ENCODE data around the gene AHI1. TPM values are rescaled to one million over a fixed set of nuclear protein-coding genes. Genes with fewer than 3 reads are reported as not detected.
"Not testable (repeated sequence)": the region's sequence is repeated elsewhere in the genome, so short reads cannot be mapped to it uniquely, and the experiment has no call there.

The AHI1 gene
- total RNA-seq, 2 donors from 2014 or later: 18.0 to 37.9 TPM

GRCh38 chr6:135351635-135352034 lies 145.9 kb downstream of the AHI1 start:
- TF ChIP-seq POLR2A (IDR thresholded peaks at IDR 0.05) (no peak), CTCF (IDR thresholded peaks at IDR 0.05) (no peak)
- no peaks in the 10 kb centered on the region for H3K9me3 ChIP-seq
- intact Hi-C loops (cut with DNase I): no loop called here
- H3K36me3 ChIP-seq: no peaks in the 10 kb centered on the region
- H3K27ac ChIP-seq: no peak overlapping the region
- no peaks in the 10 kb centered on the region for H3K27me3 ChIP-seq (replicated peaks; ENCODE audit: insufficient read depth)
- H3K4me1 ChIP-seq (replicated peaks): no peaks in the 10 kb centered on the region
- no peak overlapping the region for H3K4me3 ChIP-seq
- WGBS: 100% methylated on average over 1 of the region's 1 CpG
- DNase-seq (ENCODE audit: low spot score): no peak

GRCh38 chr6:135347887-135348286 lies 149.7 kb downstream of the AHI1 start:
- Histone ChIP-seq H3K36me3 (no peaks in the 10 kb centered on the region), H3K4me1 (replicated peaks) (no peaks in the 10 kb centered on the region), H3K9me3 (no peaks in the 10 kb centered on the region), H3K27ac (no peak overlapping the region), H3K27me3 (replicated peaks; ENCODE audit: insufficient read depth) (no peaks in the 10 kb centered on the region), H3K4me3 (no peak overlapping the region)
- intact Hi-C loops (cut with DNase I): no loop called here
- 89% methylated on average over 4 of the region's 4 CpGs for WGBS
- DNase-seq (ENCODE audit: low spot score): no peak
- TF ChIP-seq POLR2A (IDR thresholded peaks at IDR 0.05) (no peak), POLR2AphosphoS5 (IDR thresholded peaks at IDR 0.05) (no peak), CTCF (IDR thresholded peaks at IDR 0.05) (no peak)

GRCh38 chr6:135346747-135347146 lies 150.8 kb downstream of the AHI1 start:
- TF ChIP-seq CTCF (IDR thresholded peaks at IDR 0.05): no peak
- TF ChIP-seq POLR2AphosphoS5 (IDR thresholded peaks at IDR 0.05): no peak
- no peak for TF ChIP-seq POLR2A (IDR thresholded peaks at IDR 0.05)
- WGBS: 93% methylated on average over 1 of the region's 1 CpG
- Histone ChIP-seq H3K27me3 (replicated peaks; ENCODE audit: insufficient read depth) (no peaks in the 10 kb centered on the region), H3K4me3 (no peak overlapping the region), H3K36me3 (no peaks in the 10 kb centered on the region), H3K27ac (no peak overlapping the region), H3K4me1 (replicated peaks) (no peaks in the 10 kb centered on the region), H3K9me3 (no peaks in the 10 kb centered on the region)
- intact Hi-C loops (cut with DNase I): no loop called here
- no peak for DNase-seq (ENCODE audit: low spot score)

GRCh38 chr6:135344526-135344925 lies 153.0 kb downstream of the AHI1 start:
- no peak for DNase-seq (ENCODE audit: low spot score)
- Histone ChIP-seq H3K36me3 (no peaks in the 10 kb centered on the region), H3K27ac (no peak overlapping the region), H3K4me3 (no peak overlapping the region), H3K4me1 (replicated peaks) (no peaks in the 10 kb centered on the region), H3K27me3 (replicated peaks; ENCODE audit: insufficient read depth) (no peaks in the 10 kb centered on the region), H3K9me3 (no peaks in the 10 kb centered on the region)
- intact Hi-C loops (cut with DNase I): no loop called here
- TF ChIP-seq CTCF (IDR thresholded peaks at IDR 0.05): no peak
- TF ChIP-seq POLR2A (IDR thresholded peaks at IDR 0.05): no peak

- WGBS: 96% methylated on average over 8 of the region's 8 CpGs
- H3K9me3 ChIP-seq; DNase-seq (ENCODE audit: low spot score); H3K27ac ChIP-seq; H3K27me3 ChIP-seq (replicated peaks; ENCODE audit: insufficient read depth); H3K36me3 ChIP-seq; H3K4me1 ChIP-seq (replicated peaks); H3K4me3 ChIP-seq; intact Hi-C loops (cut with DNase I): not testable (repeated sequence)
Measured at GRCh38 chr6:135339920-135340319, 157.6 kb downstream of the AHI1 start.
